Tibial nerve (tissue), 4 donors: ENCODE data around the gene PRDM4.

ENCODE experiments used
- CTCF ChIP-seq, 5 experiments: fragments of 200-600 bp in 3 of 5; fragments of 450-650 bp in 2 of 5; sonication (generic) in 3 of 5; IDR thresholded peaks; one replicate each; pipeline ENCODE4 v1.5.1; 2016 to 2019; ENCODE audit warnings: antibody characterized with exemption in 5 of 5, mild to moderate bottlenecking in 3 of 5, moderate library complexity in 2 of 5
- EP300 ChIP-seq, 2 donors: sonication (generic); formaldehyde crosslinking; IDR thresholded peaks; one replicate each; pipeline ENCODE4 v1.6.1; 2017; ENCODE audit warnings: antibody characterized with exemption in 2 of 2, mild to moderate bottlenecking in 1 of 2
- POLR2A ChIP-seq, 2 donors: fragments of 450-650 bp; IDR thresholded peaks; one replicate each; pipeline ENCODE4 v1.6.1; 2017; ENCODE audit warnings: antibody characterized with exemption in 2 of 2, mild to moderate bottlenecking in 2 of 2, moderate library complexity in 2 of 2

GRCh38 chr12:107704041-107704440 lies 56.9 kb downstream of the PRDM4 start:
- TF ChIP-seq POLR2A (IDR thresholded peaks at IDR 0.05) (no peak), CTCF (IDR thresholded peaks at IDR 0.05) (no peak), EP300 (IDR thresholded peaks at IDR 0.05) (no peak)
